HG02970 (cell line): ENCODE measurements around the gene GCM1.

Experiments used
- ATAC-seq: cut with Tn5 transposase; IDR thresholded peaks from one replicate; pipeline ENCODE4 v1.9.1; 2021; ENCODE audit warnings: mild to moderate bottlenecking, moderate library complexity, moderate number of reproducible peaks; ENCODE audit not compliant: unreplicated experiment, low FRiP score

GCM1 gene

GRCh38 chr6:53154071-53154470 is 5.4 kb upstream of the GCM1 start:
- ATAC-seq = no peak

- no peak for ATAC-seq
Observed at GRCh38 chr6:53152576-53152975, 3.9 kb upstream of the GCM1 start.

GRCh38 chr6:53151676-53152075 is 3.0 kb upstream of the GCM1 start:
- ATAC-seq = no peak

GRCh38 chr6:53144802-53145201 is 3.8 kb downstream of the GCM1 start:
- ATAC-seq = no peak

GRCh38 chr6:53143710-53144109 is 4.9 kb downstream of the GCM1 start:
- ATAC-seq = no peak

- ATAC-seq = no peak
Observed at GRCh38 chr6:53142810-53143209, 5.8 kb downstream of the GCM1 start.

GRCh38 chr6:53139841-53140413 is 8.7 kb downstream of the GCM1 start:
- no peak for ATAC-seq

GRCh38 chr6:53136000-53136609 is 12.5 kb downstream of the GCM1 start:
- no peak for ATAC-seq

GRCh38 chr6:53134601-53135235 is 13.9 kb downstream of the GCM1 start:
- ATAC-seq = no peak

- no peak for ATAC-seq
Observed at GRCh38 chr6:53133961-53134360, 14.7 kb downstream of the GCM1 start.

- no peak for ATAC-seq
Observed at GRCh38 chr6:53130569-53131290, 17.9 kb downstream of the GCM1 start.

- no peak for ATAC-seq
Observed at GRCh38 chr6:53128842-53129241, 19.8 kb downstream of the GCM1 start.

- no peak for ATAC-seq
Observed at GRCh38 chr6:53125276-53125675, 23.4 kb downstream of the GCM1 start.

GRCh38 chr6:53124131-53124800 is 24.4 kb downstream of the GCM1 start:
- ATAC-seq = no peak

- ATAC-seq = no peak
Observed at GRCh38 chr6:53119772-53120409, 28.8 kb downstream of the GCM1 start.

- no peak for ATAC-seq
Observed at GRCh38 chr6:53119349-53119748, 29.3 kb downstream of the GCM1 start.

GRCh38 chr6:53115741-53116140 is 32.9 kb downstream of the GCM1 start:
- no peak for ATAC-seq

GRCh38 chr6:53115113-53115512 is 33.5 kb downstream of the GCM1 start:
- no peak for ATAC-seq

GRCh38 chr6:53113742-53114141 is 34.9 kb downstream of the GCM1 start:
- no peak for ATAC-seq

GRCh38 chr6:53112871-53113270 is 35.8 kb downstream of the GCM1 start:
- no peak for ATAC-seq
